HL-60 (cell line): ENCODE measurements around the gene MAOA.

ENCODE experiments used
- DNase-seq, 2 experiments: peaks; one replicate each; pipeline ENCODE4 v3.0.0-alpha.2; 2010 to 2020; ENCODE audit warnings: low read depth in 1 of 2, low spot score in 1 of 2
- H3K27ac ChIP-seq: fragments of 250-450 bp; sonication (Bioruptor Pico); replicated peaks from 2 replicates; pipeline ENCODE4 v1.5.1; 2020; ENCODE audit warnings: mild to moderate bottlenecking, moderate library complexity
- H3K27me3 ChIP-seq: fragments of 250-450 bp; sonication (Bioruptor Pico); 2 replicates; pipeline ENCODE4 v1.5.1; 2021; ENCODE audit warnings: mild to moderate bottlenecking, moderate library complexity; ENCODE audit not compliant: insufficient read depth, poor library complexity, severe bottlenecking
- H3K4me3 ChIP-seq: replicated peaks from 2 replicates; pipeline ENCODE4 v1.5.1; 2011; ENCODE audit warnings: mild to moderate bottlenecking, control low read depth, low read length; ENCODE audit not compliant: insufficient read depth
- GABPA ChIP-seq: IDR thresholded peaks from 2 replicates; pipeline ENCODE4 v1.6.1; 2012; ENCODE audit warnings: low read depth
- POLR2AphosphoS5 ChIP-seq: IDR thresholded peaks from 2 replicates; pipeline ENCODE4 v1.6.1; 2012; ENCODE audit warnings: low read depth
- REST ChIP-seq: IDR thresholded peaks from 2 replicates; pipeline ENCODE4 v1.6.1; 2012; ENCODE audit warnings: low read depth; ENCODE audit not compliant: insufficient replicate concordance
- SPI1 ChIP-seq: IDR thresholded peaks from 2 replicates; pipeline ENCODE4 v1.6.1; 2012; ENCODE audit warnings: low read depth, mild to moderate bottlenecking, borderline replicate concordance
- TF ChIP-seq, protein P1 (sequence below): IDR thresholded peaks from one replicate; pipeline ENCODE4 v1.5.1; 2011; ENCODE audit warnings: low read length, control low read depth, inconsistent platforms; ENCODE audit not compliant: insufficient read depth

The MAOA gene

DNA sequence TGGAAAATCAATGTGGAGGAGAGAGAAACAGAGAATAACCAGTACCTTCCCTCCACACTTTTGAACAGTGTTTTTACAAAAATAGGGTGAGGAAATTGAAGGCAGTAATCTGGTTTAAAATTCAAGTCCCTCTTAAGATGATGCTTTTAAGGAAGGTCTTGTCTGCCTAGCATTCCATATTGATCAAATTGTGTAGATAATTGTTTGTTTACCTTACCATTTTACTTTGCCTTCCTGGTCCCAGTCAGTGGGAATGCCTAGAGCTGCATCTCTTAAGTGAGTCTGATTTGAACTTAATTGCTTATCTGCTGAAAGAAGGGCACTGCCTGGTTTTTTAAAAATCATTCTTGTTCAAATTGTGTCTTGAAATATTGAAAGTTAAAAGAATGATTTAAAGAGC, 14.4 kb upstream of the MAOA start:
- no peak overlapping the region for H3K27ac ChIP-seq
- DNase-seq: no peak
- H3K27me3 ChIP-seq: peaks cover 3% of the 10 kb centered on the region
- no peak overlapping the region for H3K4me3 ChIP-seq
- TF ChIP-seq SPI1 (no peak), REST (no peak), GABPA (no peak), POLR2AphosphoS5 (no peak)
- TF ChIP-seq, protein P1, sequence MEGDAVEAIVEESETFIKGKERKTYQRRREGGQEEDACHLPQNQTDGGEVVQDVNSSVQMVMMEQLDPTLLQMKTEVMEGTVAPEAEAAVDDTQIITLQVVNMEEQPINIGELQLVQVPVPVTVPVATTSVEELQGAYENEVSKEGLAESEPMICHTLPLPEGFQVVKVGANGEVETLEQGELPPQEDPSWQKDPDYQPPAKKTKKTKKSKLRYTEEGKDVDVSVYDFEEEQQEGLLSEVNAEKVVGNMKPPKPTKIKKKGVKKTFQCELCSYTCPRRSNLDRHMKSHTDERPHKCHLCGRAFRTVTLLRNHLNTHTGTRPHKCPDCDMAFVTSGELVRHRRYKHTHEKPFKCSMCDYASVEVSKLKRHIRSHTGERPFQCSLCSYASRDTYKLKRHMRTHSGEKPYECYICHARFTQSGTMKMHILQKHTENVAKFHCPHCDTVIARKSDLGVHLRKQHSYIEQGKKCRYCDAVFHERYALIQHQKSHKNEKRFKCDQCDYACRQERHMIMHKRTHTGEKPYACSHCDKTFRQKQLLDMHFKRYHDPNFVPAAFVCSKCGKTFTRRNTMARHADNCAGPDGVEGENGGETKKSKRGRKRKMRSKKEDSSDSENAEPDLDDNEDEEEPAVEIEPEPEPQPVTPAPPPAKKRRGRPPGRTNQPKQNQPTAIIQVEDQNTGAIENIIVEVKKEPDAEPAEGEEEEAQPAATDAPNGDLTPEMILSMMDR: no peak

DNA sequence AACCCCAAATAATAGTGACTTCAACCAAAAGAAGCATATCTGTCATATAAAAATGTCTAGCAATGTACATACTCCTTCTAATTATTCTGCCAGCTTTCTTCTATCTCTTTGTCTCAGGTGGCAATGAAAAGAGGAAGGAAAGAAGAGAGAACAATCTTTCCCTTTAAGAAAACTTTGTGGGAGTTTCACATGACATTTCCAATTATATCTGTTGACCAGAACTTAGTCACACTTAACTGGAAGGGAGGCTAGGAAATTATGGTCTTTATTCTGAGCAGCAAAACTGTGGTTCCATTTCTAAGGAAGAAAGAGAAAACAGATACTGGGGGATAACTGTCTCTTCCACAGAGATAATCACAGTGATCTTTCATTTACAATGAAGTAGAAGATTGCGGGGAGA, 12.9 kb upstream of the MAOA start:
- Histone ChIP-seq H3K4me3 (no peak overlapping the region), H3K27me3 (no peaks in the 10 kb centered on the region), H3K27ac (no peak overlapping the region)
- TF ChIP-seq SPI1 (no peak), POLR2AphosphoS5 (no peak), GABPA (no peak), REST (no peak)
- TF ChIP-seq, protein P1: no peak
- no peak for DNase-seq

- no peak overlapping the region for H3K4me3 ChIP-seq
- H3K27me3 ChIP-seq: no peaks in the 10 kb centered on the region
- TF ChIP-seq POLR2AphosphoS5 (no peak), SPI1 (no peak), GABPA (no peak), REST (no peak)
- TF ChIP-seq, protein P1: no peak
- DNase-seq: no peak
- H3K27ac ChIP-seq: no peak overlapping the region
Measured at GRCh38 chrX:43643662-43644061, 12.4 kb upstream of the MAOA start.
